ENCODE data around the gene HOGA1. TPM values are rescaled to one million over a fixed set of nuclear protein-coding genes. Genes with fewer than 3 reads are reported as not detected.

Gene HOGA1
- total RNA-seq, 1 donor from 2014 or later: 0.98 TPM

Other genes with a start within 250 kb of the HOGA1 start
- gene FRAT2, start 249.7 kb upstream of the HOGA1 start, total RNA-seq: 8.6 TPM
- gene RRP12, start 183.0 kb upstream of the HOGA1 start, total RNA-seq: 32.7 TPM
- 224 TPM for gene PGAM1, start 158.2 kb upstream of the HOGA1 start, total RNA-seq
- gene EXOSC1, start 138.4 kb upstream of the HOGA1 start, total RNA-seq: 37.6 TPM
- 27.3 TPM for gene ZDHHC16, start 138.2 kb upstream of the HOGA1 start, total RNA-seq
- 92.6 TPM for gene MMS19, start 86.0 kb upstream of the HOGA1 start, total RNA-seq
- gene UBTD1, start 85.5 kb upstream of the HOGA1 start, total RNA-seq: 18.4 TPM
- not detected for gene ANKRD2, start 11.6 kb upstream of the HOGA1 start, total RNA-seq
- gene C10orf62, start 5.3 kb downstream of the HOGA1 start, total RNA-seq: not detected
- gene MORN4, start 49.1 kb downstream of the HOGA1 start, total RNA-seq: 1.7 TPM
- gene PI4K2A, start 56.3 kb downstream of the HOGA1 start, total RNA-seq: 17.7 TPM
- gene AVPI1, start 102.9 kb downstream of the HOGA1 start, total RNA-seq: 125 TPM
- gene MARVELD1, start 129.3 kb downstream of the HOGA1 start, total RNA-seq: 24.1 TPM
- 28.0 TPM for gene ZFYVE27, start 152.7 kb downstream of the HOGA1 start, total RNA-seq
- 1.7 TPM for gene SFRP5, start 187.6 kb downstream of the HOGA1 start, total RNA-seq